Measurements from ENCODE around the gene ODAM.

- TF ChIP-seq POLR2AphosphoS5 (IDR thresholded peaks at IDR 0.05; ENCODE audit: low read depth, low read length), result no peak
- TF ChIP-seq POLR2A (IDR thresholded peaks at IDR 0.05; ENCODE audit: low read depth, low read length), result no peak
Observed at GRCh38 chr4:70151271-70151670, 44.3 kb upstream of the ODAM start.
